Transverse colon (tissue), 4 donors: Measurements from ENCODE around the gene AQP9. TPM values are rescaled to one million over a fixed set of nuclear protein-coding genes. Genes with fewer than 3 reads are reported as not detected.

Source experiments
- DNase-seq: peaks from one replicate; pipeline ENCODE4 v3.0.0-alpha.2; 2019
- H3K27ac ChIP-seq, 4 donors: fragments of 200-600 bp; sonication (generic); 2 replicates each; pipeline ENCODE4 v1.5.1; 2016 to 2018; ENCODE audit warnings: inconsistent platforms in 4 of 4
- H3K27me3 ChIP-seq: fragments of 200-600 bp; sonication (generic); 2 replicates; pipeline ENCODE4 v1.5.1; 2017; ENCODE audit warnings: inconsistent platforms
- H3K36me3 ChIP-seq, 4 donors: fragments of 200-600 bp; sonication (generic); 2 replicates each; pipeline ENCODE4 v1.5.1; 2017 to 2019; ENCODE audit warnings: inconsistent platforms in 4 of 4
- H3K4me1 ChIP-seq, 4 donors: fragments of 200-600 bp; sonication (generic); 2 replicates each; pipeline ENCODE4 v1.5.1; 2017 to 2020; ENCODE audit warnings: inconsistent platforms in 4 of 4
- H3K4me3 ChIP-seq, 4 donors: fragments of 200-600 bp; sonication (generic); 1 replicate in 1 of 4; 2 replicates in 3 of 4; pipeline versions ENCODE4 v1.5.1 to v1.6.1; 2017 to 2019; ENCODE audit warnings: inconsistent platforms in 4 of 4
- H3K9me3 ChIP-seq, 2 donors: fragments of 200-600 bp; sonication (generic); 2 replicates each; pipeline ENCODE4 v1.5.1; 2017 to 2019; ENCODE audit warnings: inconsistent platforms in 2 of 2
- EP300 ChIP-seq: sonication (generic); formaldehyde crosslinking; IDR thresholded peaks from one replicate; pipeline ENCODE4 v1.6.1; 2017; ENCODE audit warnings: antibody characterized with exemption, low read depth
- POLR2A ChIP-seq: fragments of 450-650 bp; IDR thresholded peaks from one replicate; pipeline ENCODE4 v1.6.1; 2016; ENCODE audit warnings: antibody characterized with exemption, mild to moderate bottlenecking, moderate library complexity
- POLR2AphosphoS5 ChIP-seq, 3 donors: sonication (generic); formaldehyde crosslinking; IDR thresholded peaks; one replicate each; pipeline ENCODE4 v1.6.1; 2016; ENCODE audit warnings: antibody characterized with exemption in 3 of 3
- WGBS, 2 donors: methylation state at CpG; one replicate each; pipeline ENCODE4 v1.1.5; 2018; ENCODE audit warnings: low coverage in 1 of 2; 5-methylcytosine and 5-hydroxymethylcytosine counted together
- in situ Hi-C, 4 donors: fragments of 200-750 bp; cut with MboI; loops; one replicate each; pipeline versions ENCODE4 v1.15.0 to v1.15.1; 2017; ENCODE audit warnings: low sequenced_read_pairs in 3 of 4, low pct_ligation_motif_present in 1 of 4, low pct_unique_long_range_greater_than_20kb in 1 of 4
- intact Hi-C: fragments of 100-400 bp; cut with DNase I; formaldehyde crosslinking; loops from one replicate; pipeline ENCODE4 v1.15.1; 2023; ENCODE audit warnings: low total_unique reads
- total RNA-seq, 4 donors: library from RNA; depleted of rRNA; stranded (reverse); fragments of >200 nt; gene quantifications; one replicate each; pipeline ENCODE4 v1.1.0, GENCODE V29; 2016
- TF ChIP-seq, protein P1 (sequence below), 5 experiments: fragments of 200-600 bp in 3 of 5; fragments of 450-650 bp in 2 of 5; sonication (generic) in 3 of 5; IDR thresholded peaks; 1 replicate in 2 of 5; 2 replicates in 3 of 5; pipeline ENCODE4 v1.5.1; 2016 to 2017; ENCODE audit warnings: antibody characterized with exemption in 5 of 5, inconsistent platforms in 3 of 5, mild to moderate bottlenecking in 2 of 5, moderate library complexity in 1 of 5

AQP9 gene
- total RNA-seq, 4 donors from 2014 or later, result 0.14 to 0.32 TPM; not detected in 2

DNA sequence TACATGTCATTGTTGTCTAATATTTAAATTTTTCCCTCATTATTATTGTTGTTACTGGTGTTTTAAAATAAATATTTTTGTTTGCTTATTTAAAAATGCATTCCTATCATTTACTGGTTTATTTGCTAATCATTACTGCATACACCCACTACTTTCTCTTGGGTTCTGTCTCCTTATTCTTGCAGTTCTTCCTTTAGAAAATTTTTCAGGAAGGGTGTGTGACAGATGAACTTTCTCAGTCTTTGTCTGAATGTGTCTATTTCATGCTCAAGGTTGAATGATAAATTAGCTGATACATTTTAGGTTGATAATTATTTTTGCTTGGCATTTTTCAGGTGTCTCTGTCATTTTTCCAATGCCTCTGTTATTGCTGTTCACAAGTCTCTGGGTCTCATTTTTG lies 7.4 kb downstream of the AQP9 start:
- H3K27me3 ChIP-seq, result no peaks in the 10 kb centered on the region
- H3K36me3 ChIP-seq, result no peaks in the 10 kb centered on the region
- intact Hi-C loops (no loop called here), in situ Hi-C loops (no loop called here)
- no peak overlapping the region for H3K4me3 ChIP-seq
- no peaks in the 10 kb centered on the region for H3K9me3 ChIP-seq
- H3K27ac ChIP-seq, result no peak overlapping the region
- no peaks in the 10 kb centered on the region for H3K4me1 ChIP-seq
- DNase-seq, result no peak
- TF ChIP-seq EP300, result no peak
- no peak for TF ChIP-seq POLR2AphosphoS5 (IDR thresholded peaks at IDR 0.05)
- no peak for TF ChIP-seq POLR2A
- TF ChIP-seq, protein P1, sequence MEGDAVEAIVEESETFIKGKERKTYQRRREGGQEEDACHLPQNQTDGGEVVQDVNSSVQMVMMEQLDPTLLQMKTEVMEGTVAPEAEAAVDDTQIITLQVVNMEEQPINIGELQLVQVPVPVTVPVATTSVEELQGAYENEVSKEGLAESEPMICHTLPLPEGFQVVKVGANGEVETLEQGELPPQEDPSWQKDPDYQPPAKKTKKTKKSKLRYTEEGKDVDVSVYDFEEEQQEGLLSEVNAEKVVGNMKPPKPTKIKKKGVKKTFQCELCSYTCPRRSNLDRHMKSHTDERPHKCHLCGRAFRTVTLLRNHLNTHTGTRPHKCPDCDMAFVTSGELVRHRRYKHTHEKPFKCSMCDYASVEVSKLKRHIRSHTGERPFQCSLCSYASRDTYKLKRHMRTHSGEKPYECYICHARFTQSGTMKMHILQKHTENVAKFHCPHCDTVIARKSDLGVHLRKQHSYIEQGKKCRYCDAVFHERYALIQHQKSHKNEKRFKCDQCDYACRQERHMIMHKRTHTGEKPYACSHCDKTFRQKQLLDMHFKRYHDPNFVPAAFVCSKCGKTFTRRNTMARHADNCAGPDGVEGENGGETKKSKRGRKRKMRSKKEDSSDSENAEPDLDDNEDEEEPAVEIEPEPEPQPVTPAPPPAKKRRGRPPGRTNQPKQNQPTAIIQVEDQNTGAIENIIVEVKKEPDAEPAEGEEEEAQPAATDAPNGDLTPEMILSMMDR (IDR thresholded peaks at IDR 0.05), result no peak

DNA sequence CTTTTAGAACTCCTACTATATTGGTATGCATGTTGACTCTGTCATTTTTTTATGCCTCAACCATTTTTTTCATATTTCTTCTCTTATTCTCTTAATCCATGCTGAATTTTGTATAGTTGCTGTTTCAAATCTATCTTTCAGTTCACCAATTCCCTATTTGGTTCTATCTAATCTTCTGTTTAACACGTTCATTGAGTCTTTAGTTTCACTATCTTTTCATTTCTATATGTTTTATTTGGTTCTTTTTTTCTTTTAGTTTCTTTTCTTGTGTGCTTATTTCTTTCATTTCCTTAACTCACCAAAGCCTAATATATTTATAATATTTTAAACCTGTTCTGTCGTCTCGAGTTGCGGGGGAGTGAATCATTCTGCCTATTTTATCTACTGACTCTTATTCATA lies 8.0 kb downstream of the AQP9 start:
- Histone ChIP-seq H3K9me3 (no peaks in the 10 kb centered on the region), H3K4me1 (no peaks in the 10 kb centered on the region), H3K27ac (peak overlapping the region in 1 of 4 donors; percentile 14), H3K27me3 (no peaks in the 10 kb centered on the region), H3K36me3 (no peaks in the 10 kb centered on the region), H3K4me3 (no peak overlapping the region)
- TF ChIP-seq POLR2AphosphoS5 (IDR thresholded peaks at IDR 0.05) (no peak), EP300 (no peak), POLR2A (no peak)
- TF ChIP-seq, protein P1 (IDR thresholded peaks at IDR 0.05), result no peak
- intact Hi-C loops (no loop called here), in situ Hi-C loops (no loop called here)
- no peak for DNase-seq
- 74 to 78% methylated on average over 4 of the region's 4 CpGs for WGBS, 2 donors

DNA sequence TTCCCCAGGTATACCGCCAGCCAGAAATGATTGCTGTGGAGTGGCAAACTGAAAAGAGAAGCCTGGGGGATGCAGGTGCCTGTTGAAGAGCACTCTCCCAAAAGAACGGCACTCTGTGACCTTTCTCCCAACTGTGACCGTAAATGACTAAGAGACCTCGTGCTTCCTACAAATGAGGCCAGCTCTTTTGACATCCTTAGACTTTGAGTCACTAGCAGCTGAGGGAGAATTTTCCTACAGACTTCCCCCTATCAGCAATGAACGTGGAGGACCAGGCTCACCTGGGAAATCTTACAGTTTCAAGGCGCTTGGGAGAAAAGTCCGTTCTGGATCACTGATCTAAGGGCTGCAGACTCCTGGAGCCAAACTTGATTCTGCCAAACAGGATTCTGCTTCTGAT lies 8.6 kb downstream of the AQP9 start:
- intact Hi-C loops (no loop called here), in situ Hi-C loops (no loop called here)
- Histone ChIP-seq H3K9me3 (no peaks in the 10 kb centered on the region), H3K4me3 (no peak overlapping the region), H3K27ac (peak overlapping the region in 1 of 4 donors; percentile 14), H3K27me3 (no peaks in the 10 kb centered on the region), H3K4me1 (no peaks in the 10 kb centered on the region), H3K36me3 (no peaks in the 10 kb centered on the region)
- TF ChIP-seq POLR2AphosphoS5 (IDR thresholded peaks at IDR 0.05), result no peak
- TF ChIP-seq EP300, result no peak
- TF ChIP-seq, protein P1 (IDR thresholded peaks at IDR 0.05), result no peak
- TF ChIP-seq POLR2A, result no peak
- WGBS, 2 donors, result 23 to 62% methylated on average over 3 to 7 of the region's 7 CpGs
- no peak for DNase-seq

DNA sequence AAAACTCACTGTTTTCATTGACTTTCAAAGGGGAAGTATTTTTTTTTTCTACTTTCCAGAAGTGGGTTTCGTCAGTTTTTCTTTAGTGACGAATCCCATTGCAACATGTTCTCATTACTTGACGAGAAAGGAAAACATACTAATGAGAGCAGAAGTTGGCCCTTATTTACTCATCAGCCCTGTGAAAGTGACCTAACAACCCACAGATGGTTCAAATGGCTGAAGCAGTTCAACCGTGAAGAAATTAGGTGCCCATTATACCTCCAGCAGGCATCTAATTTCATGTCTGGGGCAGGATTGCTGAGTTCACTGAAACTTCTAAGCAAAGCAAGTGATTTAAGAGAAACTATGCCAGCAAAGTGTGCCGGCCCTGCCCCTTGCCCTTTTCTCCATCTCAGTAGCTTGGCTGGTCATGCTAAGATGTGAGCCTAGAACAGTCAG lies 9.0 kb downstream of the AQP9 start:
- in situ Hi-C loops, result no loop called here
- no peaks in the 10 kb centered on the region for H3K27me3 ChIP-seq
- H3K9me3 ChIP-seq, result no peaks in the 10 kb centered on the region
- no peaks in the 10 kb centered on the region for H3K4me1 ChIP-seq
- H3K4me3 ChIP-seq, result no peak overlapping the region
- 72 to 78% methylated on average over 3 to 5 of the region's 5 CpGs for WGBS, 2 donors
- intact Hi-C loops, result no loop called here
- no peak overlapping the region for H3K27ac ChIP-seq
- no peak for DNase-seq
- H3K36me3 ChIP-seq, result no peaks in the 10 kb centered on the region
- no peak for TF ChIP-seq POLR2A
- TF ChIP-seq POLR2AphosphoS5 (IDR thresholded peaks at IDR 0.05), result no peak
- no peak for TF ChIP-seq EP300
- TF ChIP-seq, protein P1 (IDR thresholded peaks at IDR 0.05), result no peak
